Pons (tissue), 1 donor: ENCODE results near the gene GFOD1.

ENCODE experiments used
- DNase-seq: peaks from one replicate; pipeline ENCODE4 v3.0.0-alpha.2; 2016; ENCODE audit warnings: low spot score

GFOD1 gene

DNA sequence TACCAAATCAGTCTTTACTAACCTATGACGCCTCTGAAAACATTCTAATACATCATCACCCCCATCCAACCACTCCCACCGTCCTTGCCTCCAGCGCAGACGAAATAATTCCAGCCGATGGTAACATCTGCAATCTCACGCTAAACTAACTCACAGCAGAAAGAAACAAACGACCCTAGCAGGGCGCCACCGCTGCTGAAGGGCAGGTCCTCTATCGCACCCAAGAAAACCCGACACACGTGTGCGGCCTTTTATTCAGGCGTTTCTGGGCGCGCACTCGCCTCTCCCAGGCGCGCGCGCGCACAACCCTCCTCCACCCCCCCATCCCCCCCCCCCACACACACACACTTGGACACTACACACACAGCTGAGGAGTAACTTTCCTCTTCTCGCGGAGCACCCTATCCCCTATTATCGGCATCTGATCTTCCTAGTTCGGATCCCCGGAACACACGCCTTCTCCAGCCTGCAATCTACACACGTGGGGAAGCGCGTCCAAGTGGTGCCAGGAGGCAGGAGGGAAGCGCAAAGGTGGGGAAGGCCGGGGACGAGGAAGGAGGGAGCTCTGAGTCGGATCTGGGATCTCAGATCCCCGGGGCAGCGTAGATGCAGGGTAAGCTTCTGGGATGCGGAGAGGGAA lies 1.4 kb downstream of the GFOD1 start:
- DNase-seq, result peak; percentile 41

GRCh38 chr6:13485303-13485702 lies 2.1 kb downstream of the GFOD1 start:
- peak; percentile 30 for DNase-seq

DNA sequence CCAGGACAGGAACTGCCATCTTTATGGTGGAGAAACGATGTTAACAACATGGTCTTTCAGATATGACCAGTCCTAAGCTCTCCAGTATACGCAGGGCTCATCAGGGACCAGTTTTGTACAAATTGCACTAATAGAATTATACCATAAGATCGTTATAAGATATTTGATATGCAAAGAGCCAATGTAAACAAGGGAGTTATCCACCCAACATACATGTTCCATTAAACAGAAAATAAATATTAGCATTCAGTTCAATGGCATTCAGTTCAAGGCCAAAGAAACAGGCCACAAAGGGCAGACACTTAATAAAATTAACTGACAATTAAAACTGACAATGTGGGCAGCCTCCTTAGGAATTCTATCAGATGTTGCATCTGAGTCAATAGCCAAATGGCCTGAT lies 2.6 kb downstream of the GFOD1 start:
- DNase-seq, result no peak

DNA sequence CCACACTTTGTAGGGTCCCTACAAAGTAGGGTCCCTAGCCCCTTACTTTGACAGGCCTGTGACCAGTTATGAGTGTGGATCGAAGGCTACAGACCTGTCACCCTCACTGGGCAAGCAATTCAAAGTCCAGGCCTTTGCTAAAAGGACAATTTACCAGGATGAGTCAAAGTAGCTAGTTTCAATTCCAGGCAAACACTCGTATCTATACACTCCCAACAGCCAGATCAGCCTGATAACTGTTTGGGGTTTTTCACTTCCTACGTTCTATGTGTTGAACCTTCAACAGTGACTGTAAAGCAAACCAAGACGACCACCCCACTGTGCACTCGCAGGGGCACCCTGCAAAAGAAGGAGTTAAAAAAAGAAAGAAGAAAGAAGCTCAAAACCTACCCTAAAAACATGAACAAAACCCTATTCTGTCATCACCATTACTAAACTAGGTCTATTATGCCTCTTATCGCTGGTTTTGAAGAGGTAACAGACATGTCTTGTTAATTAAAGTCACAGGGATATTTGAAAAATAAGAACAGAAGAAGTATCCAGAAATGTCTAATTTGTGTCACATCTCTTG lies 3.2 kb downstream of the GFOD1 start:
- DNase-seq, result no peak

- DNase-seq, result no peak
Observed at GRCh38 chr6:13480631-13481501, 6.5 kb downstream of the GFOD1 start.

DNA sequence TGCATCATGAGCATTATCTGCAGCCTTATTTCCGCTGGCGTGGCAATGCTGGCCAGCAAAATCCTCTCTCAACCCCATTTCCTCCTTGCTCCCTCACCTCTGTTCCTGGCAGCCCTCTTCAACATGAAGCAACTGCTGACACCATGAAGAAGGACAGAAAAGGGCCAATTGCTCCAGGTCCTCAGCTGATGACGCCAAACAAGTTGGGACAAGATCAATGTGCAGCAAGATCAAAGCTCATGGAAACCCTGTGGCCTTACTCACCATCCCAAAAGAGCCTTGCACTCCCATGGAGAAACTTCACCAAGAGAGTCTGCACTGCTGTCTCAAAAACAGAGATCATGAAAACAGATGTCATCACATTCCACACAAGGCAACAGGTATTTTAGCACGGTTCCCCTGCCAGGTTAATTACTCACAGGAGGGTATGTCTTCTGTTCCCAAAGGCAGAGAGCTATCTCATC lies 7.4 kb downstream of the GFOD1 start:
- no peak for DNase-seq

DNA sequence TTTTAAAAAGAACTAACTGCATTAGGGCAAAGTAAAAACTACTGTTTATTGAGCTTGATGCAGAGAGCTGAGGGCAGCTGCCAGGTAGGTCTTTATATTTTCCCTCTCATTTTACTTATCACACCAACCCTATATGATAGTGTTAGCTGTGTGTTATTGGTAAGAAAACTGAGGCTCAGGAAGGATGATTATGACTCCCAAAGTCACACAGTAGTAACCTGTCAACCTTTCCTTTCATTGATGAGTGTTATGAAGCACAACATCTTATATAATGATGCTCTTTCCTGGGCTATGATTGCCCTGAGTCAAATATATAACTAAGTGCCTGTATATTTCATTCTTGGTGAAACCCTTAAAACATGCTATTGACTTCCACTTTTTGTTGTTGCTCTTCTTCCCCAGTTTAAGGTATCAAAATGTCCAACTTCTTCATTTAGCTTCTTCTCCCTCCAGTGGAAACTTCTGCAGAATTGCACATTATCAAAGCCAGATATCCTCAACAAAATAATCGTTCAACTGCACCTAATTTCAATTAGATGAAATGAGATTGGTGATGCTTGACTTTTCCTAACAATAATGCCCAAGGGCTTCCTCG lies 8.1 kb downstream of the GFOD1 start:
- no peak for DNase-seq

DNA sequence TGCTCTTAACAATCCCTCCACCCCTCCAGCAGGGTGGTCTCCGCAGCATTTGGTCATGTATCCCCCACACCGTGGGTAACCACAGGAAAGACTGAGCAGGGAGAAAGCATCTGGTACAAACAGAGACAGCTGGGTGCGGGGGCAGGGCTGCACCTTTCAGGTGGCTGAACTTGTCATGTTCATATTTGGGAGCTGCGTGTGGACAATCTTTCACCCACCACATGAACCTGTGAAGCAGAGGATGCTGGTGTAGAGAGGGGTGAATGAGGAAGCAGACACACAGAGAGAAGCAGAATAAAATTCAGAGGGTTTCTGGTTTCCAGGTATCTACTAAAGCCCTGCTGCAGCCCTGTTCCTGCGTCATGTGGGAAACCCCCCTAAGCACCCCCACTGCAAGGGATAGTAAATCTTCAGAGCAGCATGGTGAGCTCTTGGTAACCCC lies 8.9 kb downstream of the GFOD1 start:
- no peak for DNase-seq

DNA sequence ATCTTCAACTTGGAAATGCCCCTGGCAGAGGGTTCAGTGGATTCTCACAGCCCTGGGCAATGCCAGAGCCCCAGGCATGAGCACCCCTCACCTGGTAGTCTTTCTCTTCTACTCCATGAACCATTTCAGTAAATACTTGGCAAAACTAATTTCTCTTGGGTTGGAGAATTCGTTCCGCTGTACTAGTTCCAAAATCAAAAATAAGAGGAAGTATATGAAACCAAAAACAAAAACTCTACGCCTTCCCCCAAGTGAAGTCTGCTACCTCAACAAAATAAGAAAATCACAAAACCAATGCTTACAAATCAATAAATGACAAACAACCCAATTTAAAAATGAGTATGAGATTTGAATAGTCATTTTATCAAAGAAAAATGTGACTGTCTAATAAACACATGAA lies 12.6 kb downstream of the GFOD1 start:
- DNase-seq, result no peak

DNA sequence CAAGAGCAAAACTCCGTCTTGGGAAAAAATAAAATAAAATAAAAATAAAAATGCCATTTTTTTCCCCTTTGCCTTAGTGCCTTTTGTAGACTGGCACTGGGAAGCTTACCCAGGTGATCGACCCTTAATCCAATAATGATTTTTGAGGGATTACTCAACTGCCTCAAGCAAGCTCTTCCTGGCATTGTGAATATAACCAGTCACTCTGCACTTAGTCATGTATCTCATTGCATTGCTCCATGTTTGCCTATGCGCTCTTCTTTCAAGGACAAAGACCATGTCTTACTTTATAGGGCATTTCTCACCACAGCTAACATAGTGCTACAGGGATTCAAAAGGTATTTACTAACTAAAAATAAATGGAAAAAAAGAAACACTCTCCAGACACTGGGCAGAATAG lies 13.0 kb downstream of the GFOD1 start:
- DNase-seq, result no peak

GRCh38 chr6:13473768-13474165 lies 13.6 kb downstream of the GFOD1 start:
- no peak for DNase-seq

DNA sequence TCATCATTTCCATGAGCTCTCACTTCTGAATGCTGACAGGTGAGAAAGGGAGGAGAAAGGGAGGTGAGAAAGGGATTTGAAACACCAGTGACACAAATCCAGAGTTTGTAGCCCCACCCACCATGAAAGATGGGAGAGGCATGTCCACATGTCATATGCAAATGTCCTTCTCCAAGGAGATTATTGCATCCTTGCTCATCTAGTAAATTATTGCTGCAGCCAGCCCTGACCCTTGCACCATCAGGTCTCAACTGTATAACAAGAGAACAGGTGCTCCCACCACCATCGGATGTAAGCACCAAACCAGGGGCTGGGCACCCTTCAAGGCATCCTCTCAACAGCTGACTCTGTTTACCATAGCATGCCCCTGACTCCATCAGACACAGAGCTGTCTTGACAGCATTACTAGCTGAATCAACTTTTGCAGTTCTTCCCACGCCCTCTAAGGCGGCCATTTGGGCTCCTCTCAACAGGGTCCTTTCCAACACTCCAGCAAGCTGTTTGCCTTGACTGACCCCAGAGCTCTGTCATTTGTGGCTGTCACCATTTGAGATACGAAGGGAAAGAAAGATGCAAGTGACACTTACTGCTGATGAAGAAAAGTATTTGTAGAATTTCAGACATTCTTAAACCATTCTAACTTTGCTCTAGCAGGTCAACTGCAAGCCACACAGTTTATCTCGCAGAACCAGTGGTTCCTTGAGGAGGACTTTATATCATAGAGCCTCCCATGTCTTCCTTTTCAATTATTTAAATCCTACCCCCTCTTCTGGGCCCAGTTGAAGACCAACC lies 14.2 kb downstream of the GFOD1 start:
- no peak for DNase-seq

- DNase-seq, result no peak
Observed at GRCh38 chr6:13472099-13472498, 15.3 kb downstream of the GFOD1 start.

DNA sequence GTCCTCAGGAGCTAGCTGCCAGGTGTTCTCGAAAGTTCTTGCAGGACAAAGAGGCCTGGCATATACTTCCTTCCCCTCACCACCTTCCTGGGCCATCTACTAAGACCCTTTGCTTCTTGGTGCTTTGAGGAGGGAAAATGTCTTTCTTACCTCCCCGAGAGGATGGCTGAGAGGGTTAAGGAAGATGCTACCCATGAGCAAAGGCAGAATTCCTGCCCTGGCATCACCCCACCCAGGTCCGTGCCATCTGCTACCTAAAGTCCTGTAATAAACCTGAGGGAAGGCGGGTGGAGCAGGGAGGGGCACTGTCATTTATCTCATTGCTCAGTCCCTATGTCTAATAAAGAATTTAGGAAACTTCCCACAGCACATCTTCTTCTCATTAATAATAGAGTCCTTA lies 16.2 kb downstream of the GFOD1 start:
- no peak for DNase-seq

GRCh38 chr6:13470238-13471140 lies 16.9 kb downstream of the GFOD1 start:
- peak; percentile 87 for DNase-seq

- no peak for DNase-seq
Observed at GRCh38 chr6:13469693-13470092, 17.7 kb downstream of the GFOD1 start.

DNA sequence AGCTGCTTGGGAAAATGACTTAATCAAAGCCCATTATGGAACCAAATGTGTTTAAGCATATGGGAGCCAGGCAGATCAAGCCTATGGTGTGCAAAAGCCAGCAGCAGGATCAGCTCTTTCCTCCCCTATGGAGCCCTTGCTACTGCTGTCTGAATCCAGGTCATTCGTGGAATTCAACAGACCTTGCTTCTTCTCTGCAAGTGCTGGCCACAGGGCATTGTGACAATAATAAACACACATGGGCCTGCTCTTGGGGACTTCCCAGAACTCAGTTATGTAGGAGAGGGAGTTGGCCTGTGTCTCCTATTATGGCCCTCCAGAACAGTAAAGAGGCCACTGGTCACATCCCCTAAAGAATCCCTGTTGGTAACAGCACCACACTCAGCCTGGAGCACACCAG lies 18.6 kb downstream of the GFOD1 start:
- no peak for DNase-seq

GRCh38 chr6:13467216-13467600 lies 20.2 kb downstream of the GFOD1 start:
- no peak for DNase-seq

DNA sequence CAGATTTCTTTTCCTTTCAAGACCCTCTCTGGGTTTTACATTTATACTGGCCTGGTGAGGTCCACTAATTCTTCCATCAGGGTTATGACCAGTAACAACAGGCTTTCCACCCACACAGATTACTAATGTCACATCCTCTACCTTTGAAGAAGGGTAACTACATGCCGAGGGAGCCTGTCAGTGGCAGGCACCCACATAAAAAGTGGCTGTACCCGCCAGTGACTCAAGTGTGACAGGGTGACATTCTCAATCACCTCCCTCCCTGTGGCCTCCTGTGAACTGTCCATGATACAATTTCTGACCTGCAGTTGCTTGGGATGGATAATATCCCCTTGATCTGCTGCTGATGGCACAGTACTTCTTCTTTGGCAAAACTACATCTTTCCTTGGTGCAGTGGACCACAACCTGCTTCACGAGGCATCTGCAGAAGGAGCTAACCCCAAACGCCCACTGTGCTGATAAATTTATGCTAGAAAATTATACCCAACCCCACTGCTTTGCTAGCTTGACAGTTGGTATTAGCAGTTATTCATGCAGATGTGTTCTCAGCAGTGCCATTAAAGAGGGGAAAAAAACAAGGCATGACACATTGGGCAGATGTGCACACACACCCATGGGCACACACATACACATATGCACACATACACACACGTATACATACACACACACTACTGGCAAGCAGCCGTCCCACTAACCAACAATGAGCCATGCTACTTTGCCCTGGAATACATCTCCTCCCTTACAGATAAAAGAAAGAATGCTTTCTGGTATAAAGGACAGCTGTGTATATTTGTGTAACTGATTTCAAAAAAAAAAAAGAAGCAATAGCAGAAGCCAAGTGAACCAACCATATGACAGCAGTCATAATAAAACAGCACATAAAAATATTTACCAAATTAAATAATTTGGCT lies 20.8 kb downstream of the GFOD1 start:
- no peak for DNase-seq

DNA sequence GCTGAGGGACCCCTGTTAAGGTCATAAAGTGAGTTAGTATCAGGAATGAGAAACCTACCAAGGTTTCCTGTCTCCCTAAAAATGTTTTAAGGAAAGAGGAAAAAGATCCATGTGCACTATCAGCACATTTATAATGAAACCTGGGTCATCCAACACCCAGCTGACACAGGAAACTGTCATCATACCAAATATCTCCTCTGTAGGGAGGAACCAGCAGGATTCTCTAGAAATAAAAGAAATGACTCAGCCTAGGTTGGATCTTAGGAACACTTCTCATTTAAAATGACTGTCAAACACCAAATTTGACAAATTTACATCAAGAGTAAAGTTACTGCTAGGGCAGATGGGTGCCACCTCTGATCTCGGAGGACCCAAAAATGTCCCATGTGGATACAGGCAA lies 21.7 kb downstream of the GFOD1 start:
- DNase-seq, result no peak
